Skin epidermis (tissue), 12 donors: ENCODE results near the gene ATG16L1.
A peak's percentile ranks its signal among the peaks of the same experiment; 100 is the strongest.

Source experiments
- H3K27ac ChIP-seq, 21 experiments: fragments of 200-600 bp; sonication (generic) in 11 of 21; one replicate each; pipeline ENCODE4 v1.5.0; 2020; ENCODE audit warnings: mild to moderate bottlenecking in 3 of 21, inconsistent platforms in 2 of 21, moderate library complexity in 2 of 21
- H3K4me3 ChIP-seq, 7 experiments: fragments of 200-600 bp; sonication (generic) in 2 of 7; one replicate each; pipeline ENCODE4 v1.5.0; 2020; ENCODE audit warnings: inconsistent platforms in 2 of 7, mild to moderate bottlenecking in 2 of 7, moderate library complexity in 1 of 7

Gene ATG16L1

DNA sequence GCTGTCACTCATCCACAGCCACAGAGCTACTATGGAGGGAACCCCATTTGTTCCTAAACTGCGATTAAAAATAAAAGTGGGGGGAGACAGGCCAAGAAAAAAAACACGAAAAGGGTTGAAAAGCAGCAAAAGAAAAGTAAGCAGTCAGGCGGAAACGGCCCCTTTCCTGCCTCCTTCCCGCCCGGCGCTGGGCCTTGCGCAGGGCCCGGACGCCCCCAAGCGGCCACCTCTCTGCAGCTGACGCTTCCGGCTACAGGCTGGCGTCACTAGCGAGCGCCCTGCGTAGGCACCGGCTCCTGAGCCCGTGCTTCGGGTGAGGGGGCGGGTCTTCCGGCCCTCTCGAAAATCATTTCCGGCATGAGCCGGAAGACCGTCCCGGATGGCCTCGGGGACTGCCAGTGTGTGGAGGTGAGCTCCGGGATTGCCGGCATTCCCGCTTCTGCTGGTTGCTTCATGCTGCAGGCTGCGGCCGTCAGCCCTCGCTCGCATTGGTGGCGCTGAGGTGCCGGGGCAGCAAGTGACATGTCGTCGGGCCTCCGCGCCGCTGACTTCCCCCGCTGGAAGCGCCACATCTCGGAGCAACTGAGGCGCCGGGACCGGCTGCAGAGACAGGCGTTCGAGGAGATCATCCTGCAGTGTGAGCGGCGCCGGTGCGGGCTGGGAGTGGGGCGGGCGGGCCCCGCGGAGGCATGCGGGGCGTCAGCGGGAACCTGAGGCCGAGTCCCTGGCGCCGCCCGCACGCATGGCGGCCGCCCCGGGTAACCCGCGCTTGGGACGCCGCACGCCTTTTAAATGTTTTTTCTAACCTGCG, at the start of gene ATG16L1:
ATG16L1 (plus strand) TSS at position 368 of the 811 bp plus-strand sequence; CDS start at position 523, 155 bp downstream.
- peak within 1 kb of the TSS; percentile 18 to 94 (median 89) for H3K27ac ChIP-seq
- H3K4me3 ChIP-seq, result peak within 1 kb of the TSS; percentile 77 to 99 (median 92)

- peak overlapping the region in 3 of 21 experiments; percentile 10 to 46 (median 17) for H3K27ac ChIP-seq
- H3K4me3 ChIP-seq, result no peak overlapping the region
Measured at GRCh38 chr2:233202531-233202944, 48.9 kb upstream of the ATG16L1 start.

DNA sequence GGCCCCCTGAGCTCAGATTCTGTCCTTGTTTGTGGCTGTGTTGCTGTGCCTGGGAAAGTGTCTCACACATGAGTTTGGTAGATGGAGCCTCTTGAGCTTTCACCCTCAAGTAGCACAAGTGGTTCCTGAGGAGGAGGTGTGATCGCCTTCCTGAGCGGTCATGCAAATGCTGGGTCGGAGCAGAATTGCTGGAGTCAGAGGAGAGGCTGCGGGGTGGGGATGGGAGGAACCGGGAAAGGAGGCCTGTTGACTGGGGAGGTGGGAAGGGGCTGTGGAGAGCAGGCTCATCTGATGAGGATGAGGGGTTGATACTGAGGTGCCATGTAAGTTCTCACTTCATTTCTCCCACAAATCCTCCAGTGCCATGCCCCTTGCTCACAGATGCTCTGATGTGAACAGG, 48.4 kb upstream of the ATG16L1 start:
- no peak overlapping the region for H3K4me3 ChIP-seq

DNA sequence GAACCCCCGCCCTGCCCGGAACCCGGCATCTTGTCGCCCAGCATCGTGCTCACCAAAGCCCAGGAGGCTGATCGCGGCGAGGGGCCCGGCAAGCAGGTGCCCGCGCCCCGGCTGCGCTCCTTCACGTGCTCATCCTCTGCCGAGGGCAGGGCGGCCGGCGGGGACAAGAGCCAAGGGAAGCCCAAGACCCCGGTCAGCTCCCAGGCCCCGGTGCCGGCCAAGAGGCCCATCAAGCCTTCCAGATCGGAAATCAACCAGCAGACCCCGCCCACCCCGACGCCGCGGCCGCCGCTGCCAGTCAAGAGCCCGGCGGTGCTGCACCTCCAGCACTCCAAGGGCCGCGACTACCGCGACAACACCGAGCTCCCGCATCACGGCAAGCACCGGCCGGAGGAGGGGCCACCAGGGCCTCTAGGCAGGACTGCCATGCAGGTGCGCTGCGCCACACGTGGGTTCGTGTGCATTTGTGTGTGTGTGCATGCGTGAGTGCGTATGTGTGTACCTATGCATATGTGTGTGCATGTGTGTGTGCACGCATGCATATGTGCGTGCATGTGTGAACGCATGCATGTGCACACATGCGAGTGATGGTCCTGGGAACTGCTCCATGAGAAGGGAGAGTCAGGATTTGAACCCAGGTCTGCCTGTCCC, 47.1 kb upstream of the ATG16L1 start:
- H3K4me3 ChIP-seq, result no peak overlapping the region

More for the DNA sequence above, 48.4 kb upstream of the ATG16L1 start:
- peak overlapping the region in 2 of 21 experiments; percentile 14 to 17 for H3K27ac ChIP-seq

GRCh38 chr2:233208382-233209116, 42.9 kb upstream of the ATG16L1 start:
- Histone ChIP-seq H3K4me3 (no peak overlapping the region), H3K27ac (no peak overlapping the region)

More for the DNA sequence above, 47.1 kb upstream of the ATG16L1 start:
- no peak overlapping the region for H3K27ac ChIP-seq

DNA sequence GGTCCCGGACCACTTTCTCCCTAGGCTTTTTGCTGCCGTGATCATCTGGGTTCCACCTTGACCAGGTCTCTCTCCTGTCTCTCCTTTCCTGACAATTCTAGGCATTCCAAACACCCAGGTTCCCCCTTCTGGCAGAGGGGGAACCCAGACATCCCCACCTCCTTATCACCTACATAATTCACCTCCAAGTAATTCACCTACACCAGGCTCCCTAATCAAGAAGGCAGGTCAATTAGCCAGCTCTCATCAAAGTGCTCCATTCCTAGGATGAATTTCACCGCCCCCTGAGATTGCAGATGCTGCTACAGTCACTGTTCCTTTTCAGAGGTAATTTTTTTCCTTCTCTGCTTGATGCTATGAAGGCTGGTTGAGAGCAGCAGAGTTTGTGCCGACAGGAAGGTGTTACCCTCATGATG, 42.3 kb upstream of the ATG16L1 start:
- Histone ChIP-seq H3K4me3 (no peak overlapping the region), H3K27ac (no peak overlapping the region)

DNA sequence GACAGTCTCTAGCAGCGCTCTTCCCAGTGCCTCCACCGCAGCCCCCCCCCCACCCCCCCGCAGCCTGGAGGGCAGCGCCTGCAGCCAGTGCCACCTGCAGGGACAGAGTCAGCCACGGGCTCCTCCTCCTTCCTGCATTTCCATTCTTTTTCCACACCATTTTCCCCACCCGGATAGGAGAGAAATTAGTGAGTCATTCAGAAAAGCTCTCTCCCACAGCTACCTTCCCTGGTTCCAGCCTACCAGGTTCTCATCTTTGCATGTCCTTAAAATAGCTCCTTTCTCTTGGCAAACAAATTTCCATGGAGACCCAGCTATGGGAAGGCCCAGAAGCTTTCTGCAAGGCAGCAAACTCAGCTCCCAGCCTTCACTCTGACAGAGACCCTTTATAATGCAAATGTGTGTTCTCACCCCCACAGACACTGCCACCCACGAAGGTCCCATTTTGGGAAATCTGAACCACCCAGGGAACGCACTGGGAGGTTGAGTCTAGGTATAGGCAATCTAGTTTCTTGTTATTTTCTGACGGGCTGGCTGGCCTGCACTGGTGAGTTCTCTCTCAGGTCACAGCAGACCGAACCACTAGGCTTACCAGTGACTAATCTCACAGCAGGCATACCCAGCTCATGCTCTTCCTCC, 41.8 kb upstream of the ATG16L1 start:
- H3K27ac ChIP-seq, result no peak overlapping the region

GRCh38 chr2:233210281-233210680, 41.2 kb upstream of the ATG16L1 start:
- Histone ChIP-seq H3K4me3 (no peak overlapping the region), H3K27ac (peak overlapping the region in 1 of 21 experiments; percentile 9)

More for the DNA sequence above, 41.8 kb upstream of the ATG16L1 start:
- no peak overlapping the region for H3K4me3 ChIP-seq

- Histone ChIP-seq H3K27ac (peak overlapping the region in 3 of 21 experiments; percentile 9 to 31 (median 31)), H3K4me3 (no peak overlapping the region)
Measured at GRCh38 chr2:233210843-233211547, 40.5 kb upstream of the ATG16L1 start.

DNA sequence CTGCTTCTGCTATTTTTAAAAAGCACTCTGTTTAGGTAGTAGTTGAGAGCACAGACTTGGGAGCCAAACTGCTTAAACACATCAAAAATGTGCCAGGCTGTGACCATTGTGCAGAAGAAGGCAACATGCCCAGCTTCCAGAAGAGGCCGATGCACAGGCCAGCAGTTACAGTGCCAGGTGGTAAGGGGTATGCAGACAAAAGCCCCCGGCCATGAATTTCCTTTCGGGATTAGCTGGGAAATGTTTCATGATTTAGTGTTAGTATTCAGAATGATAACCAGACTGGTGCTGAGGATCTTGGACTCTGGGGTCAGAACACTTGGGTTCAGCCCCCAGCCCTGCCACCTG, 40.0 kb upstream of the ATG16L1 start:
- H3K27ac ChIP-seq, result peak overlapping the region in 2 of 21 experiments; percentile 17 to 31
- no peak overlapping the region for H3K4me3 ChIP-seq

- Histone ChIP-seq H3K27ac (no peak overlapping the region), H3K4me3 (no peak overlapping the region)
Measured at GRCh38 chr2:233213011-233213410, 38.5 kb upstream of the ATG16L1 start.

- Histone ChIP-seq H3K27ac (no peak overlapping the region), H3K4me3 (no peak overlapping the region)
Measured at GRCh38 chr2:233213975-233214374, 37.5 kb upstream of the ATG16L1 start.

DNA sequence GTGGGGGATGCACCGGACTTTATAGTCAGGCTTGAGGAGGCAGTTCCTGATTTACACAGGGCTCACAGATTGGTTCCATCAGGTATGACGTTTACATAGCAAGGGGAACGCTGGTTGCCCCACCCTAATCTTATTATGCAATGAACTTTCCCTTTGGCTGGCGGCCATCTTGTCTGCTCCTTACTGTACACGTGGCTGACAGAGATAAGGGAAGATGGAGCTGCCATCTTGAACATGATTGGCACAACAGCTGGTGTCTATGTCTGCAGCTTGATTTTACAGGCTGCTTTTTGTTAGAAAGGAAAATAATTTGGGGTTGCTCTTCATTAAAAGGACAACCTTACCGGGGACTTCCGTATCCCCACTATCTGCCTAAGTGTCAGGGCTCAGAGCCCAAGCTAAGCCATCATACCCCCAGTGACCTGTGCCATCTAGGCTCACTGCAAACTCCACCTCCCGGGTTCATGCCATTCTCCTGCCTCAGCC, 33.5 kb upstream of the ATG16L1 start:
- Histone ChIP-seq H3K27ac (no peak overlapping the region), H3K4me3 (no peak overlapping the region)

DNA sequence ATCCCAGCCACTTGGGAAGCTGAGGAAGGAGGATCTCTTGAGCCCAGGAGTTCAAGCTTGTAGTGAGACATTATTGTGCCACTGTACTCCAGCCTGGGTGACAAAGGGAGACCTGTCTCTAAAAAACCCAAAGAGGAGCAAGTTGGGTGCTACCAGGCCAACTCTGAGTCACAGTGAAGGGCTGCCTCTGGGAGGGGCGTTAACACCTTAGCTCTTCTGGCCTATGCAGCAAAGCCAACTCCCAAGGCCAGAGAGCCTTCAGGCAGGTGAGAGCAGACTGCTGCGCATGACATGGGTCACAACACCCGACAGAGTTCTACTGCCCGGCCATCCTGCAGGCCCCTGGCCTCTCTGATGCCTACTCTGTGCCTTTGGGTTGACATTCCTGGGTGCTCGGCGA, 32.6 kb upstream of the ATG16L1 start:
- no peak overlapping the region for H3K27ac ChIP-seq
- no peak overlapping the region for H3K4me3 ChIP-seq

DNA sequence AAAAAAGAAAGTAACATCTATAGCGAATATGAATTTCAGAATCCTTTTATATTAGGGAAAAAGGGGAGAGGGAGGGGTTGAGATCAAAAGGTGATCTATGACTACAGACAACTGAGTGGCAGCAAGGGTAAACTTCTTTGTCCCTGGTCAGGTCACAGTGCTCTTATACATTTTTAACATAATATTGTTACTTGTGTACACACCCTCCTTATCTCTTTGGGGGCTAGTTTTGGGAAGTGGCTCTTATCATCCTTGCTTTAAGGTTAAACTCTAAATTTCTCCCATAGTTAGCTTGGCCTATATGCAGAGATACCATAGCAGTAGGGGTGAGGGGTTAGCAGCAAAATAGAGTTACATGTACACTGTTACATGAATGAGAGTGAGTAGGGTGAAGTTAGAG, 31.6 kb upstream of the ATG16L1 start:
- no peak overlapping the region for H3K27ac ChIP-seq
- no peak overlapping the region for H3K4me3 ChIP-seq

GRCh38 chr2:233221378-233222063, 30.0 kb upstream of the ATG16L1 start:
- Histone ChIP-seq H3K4me3 (no peak overlapping the region), H3K27ac (no peak overlapping the region)

DNA sequence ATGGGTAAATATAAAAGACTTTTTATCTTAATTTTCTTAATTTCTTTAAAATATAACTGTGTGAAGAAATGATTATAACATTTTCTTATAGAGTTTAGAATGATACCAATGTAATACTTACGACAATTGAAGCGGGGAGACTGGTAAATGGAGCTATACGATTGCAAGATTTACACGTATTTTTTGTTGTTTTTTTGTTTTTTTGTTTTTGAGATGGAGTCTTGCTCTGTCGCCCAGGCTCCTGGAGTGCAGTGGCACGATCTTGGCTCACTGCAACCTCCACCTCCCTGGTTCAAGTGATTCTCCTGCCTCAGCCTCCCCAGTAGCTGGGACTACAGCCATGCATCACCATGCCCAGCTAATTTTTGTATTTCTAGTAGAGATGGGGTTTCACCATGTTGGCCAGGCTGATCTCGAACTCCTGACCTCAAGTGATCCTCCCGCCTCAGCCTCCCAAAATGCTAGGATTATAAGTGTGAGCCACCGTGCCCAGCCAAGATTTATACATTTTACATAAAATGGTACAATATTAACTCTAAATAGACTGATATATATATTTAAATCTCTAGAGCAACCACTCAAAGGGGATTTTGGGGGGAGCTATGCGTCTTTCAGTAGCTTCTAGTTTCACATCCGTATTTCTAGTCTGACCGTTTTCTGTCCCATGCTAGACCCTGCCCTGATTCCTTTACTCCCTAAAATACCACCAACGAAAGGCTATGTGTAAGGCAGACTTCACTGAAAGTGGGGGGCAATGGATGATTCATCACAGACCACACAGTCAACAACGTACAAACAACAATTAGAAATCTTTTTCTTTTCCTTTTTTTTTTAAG, 28.2 kb upstream of the ATG16L1 start:
- no peak overlapping the region for H3K27ac ChIP-seq
- no peak overlapping the region for H3K4me3 ChIP-seq
